ENCODE measurements around the gene ANK2. TPM values are rescaled to one million over a fixed set of nuclear protein-coding genes. Genes with fewer than 3 reads are reported as not detected.

ANK2 gene
- total and polyA plus RNA-seq, 2 of the 13 experiments (the other 11 are each of a cell fraction or from before 2014, with no cell fraction given) = 2.7 to 15.1 TPM

DNA sequence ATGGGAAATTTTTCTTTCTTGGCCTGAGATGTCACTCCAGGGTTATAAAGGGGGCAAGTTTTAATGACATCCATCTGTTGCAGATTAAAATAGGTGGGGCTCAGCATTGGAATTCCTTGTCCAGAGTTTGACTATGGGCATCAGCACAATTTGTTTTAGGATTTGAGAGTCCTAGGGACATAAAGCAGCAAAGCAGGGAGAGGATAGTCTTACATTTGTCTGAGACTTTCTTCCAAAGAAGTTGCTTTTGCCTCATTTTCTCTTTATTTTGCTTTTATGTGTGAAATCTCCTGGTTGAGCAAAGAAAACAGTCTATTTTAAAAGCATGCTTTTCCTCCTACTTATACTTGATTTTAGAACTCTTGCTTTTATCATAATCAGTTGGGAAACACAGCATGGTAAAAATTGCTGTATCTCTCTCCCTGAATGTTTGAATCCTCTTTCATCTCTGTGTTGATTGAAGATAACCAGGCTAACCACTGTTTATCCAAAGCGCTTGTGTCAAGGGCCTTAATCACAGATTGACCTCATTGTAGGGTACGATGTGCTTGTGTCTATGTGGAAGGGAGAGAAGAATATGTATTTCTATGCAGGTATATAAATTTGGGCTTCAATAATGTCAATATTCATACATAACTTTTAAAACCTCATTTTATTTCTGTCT is 121.5 kb downstream of the ANK2 start (continued):
- TF ChIP-seq, protein P1, sequence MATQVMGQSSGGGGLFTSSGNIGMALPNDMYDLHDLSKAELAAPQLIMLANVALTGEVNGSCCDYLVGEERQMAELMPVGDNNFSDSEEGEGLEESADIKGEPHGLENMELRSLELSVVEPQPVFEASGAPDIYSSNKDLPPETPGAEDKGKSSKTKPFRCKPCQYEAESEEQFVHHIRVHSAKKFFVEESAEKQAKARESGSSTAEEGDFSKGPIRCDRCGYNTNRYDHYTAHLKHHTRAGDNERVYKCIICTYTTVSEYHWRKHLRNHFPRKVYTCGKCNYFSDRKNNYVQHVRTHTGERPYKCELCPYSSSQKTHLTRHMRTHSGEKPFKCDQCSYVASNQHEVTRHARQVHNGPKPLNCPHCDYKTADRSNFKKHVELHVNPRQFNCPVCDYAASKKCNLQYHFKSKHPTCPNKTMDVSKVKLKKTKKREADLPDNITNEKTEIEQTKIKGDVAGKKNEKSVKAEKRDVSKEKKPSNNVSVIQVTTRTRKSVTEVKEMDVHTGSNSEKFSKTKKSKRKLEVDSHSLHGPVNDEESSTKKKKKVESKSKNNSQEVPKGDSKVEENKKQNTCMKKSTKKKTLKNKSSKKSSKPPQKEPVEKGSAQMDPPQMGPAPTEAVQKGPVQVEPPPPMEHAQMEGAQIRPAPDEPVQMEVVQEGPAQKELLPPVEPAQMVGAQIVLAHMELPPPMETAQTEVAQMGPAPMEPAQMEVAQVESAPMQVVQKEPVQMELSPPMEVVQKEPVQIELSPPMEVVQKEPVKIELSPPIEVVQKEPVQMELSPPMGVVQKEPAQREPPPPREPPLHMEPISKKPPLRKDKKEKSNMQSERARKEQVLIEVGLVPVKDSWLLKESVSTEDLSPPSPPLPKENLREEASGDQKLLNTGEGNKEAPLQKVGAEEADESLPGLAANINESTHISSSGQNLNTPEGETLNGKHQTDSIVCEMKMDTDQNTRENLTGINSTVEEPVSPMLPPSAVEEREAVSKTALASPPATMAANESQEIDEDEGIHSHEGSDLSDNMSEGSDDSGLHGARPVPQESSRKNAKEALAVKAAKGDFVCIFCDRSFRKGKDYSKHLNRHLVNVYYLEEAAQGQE (IDR thresholded peaks at IDR 0.05; ENCODE audit: borderline replicate concordance in 1 of 2, low read depth in 1 of 2, low read length in 2 of 2) = 0 out of 4 replicates have a peak, but pooled peaks of 1 of the 2 experiments have one; percentile 19
- peak; percentile 59 for TF ChIP-seq TBX2 (CRISPR knock-in tag; IDR thresholded peaks at IDR 0.05; ENCODE audit: borderline replicate concordance)

DNA sequence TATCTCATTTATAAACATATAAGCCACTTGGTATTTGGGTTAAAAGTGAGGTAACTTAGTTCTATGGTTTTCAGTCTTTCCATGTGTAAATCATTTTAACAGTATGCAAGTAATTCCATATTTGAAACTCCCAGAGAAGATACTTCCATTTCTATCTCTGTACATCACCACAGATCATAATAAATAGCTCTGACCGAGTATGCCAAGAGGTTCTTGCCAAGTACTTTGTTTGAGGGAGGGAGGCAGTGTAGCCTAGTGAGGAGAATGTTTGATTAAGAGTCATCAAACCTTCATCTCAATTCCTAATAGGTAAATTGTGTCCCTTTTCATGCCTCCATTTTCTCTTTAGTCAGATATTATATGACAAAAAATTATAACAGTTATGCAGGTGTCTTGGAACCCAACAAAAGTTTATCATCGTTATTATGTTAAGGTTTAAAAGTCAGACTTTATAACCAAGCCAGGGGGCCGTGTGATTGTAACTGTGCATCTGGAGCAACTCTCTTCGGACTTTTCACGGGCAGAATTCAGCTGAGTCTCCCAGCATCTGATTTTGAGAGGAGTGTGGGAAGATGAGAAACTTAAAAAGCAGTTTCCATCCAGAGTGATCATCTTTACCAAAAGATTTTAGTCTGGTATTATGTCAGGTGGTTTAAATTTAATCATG is 123.8 kb downstream of the ANK2 start:
- Histone ChIP-seq H3K36me3 (replicated peaks in 1 of 2; ENCODE audit: control insufficient read depth in 1 of 2, insufficient read depth in 2 of 2, low read length in 2 of 2) (no peaks in the 10 kb centered on the region), H3K4me3 (replicated peaks in 1 of 3; ENCODE audit: insufficient read depth in 1 of 3, low read depth in 2 of 3, low read length in 3 of 3) (no peak overlapping the region), H4K20me1 (ENCODE audit: insufficient read depth, low read length) (no peaks in the 10 kb centered on the region), H3K79me2 (ENCODE audit: insufficient read depth, low read length) (no peaks in the 10 kb centered on the region), H3K4me2 (ENCODE audit: low read depth, low read length) (no peak overlapping the region), H3K27me3 (ENCODE audit: control insufficient read depth in 1 of 2, insufficient read depth in 2 of 2, low read length in 2 of 2) (no peaks in the 10 kb centered on the region), H2AFZ (ENCODE audit: low read length) (no peak overlapping the region), H3K9me3 (ENCODE audit: low read length) (no peaks in the 10 kb centered on the region), H3K9ac (ENCODE audit: insufficient read depth, low read depth, low read length) (no peak overlapping the region), H3K27ac (ENCODE audit: extremely low read length, insufficient read depth, low read length) (no peak overlapping the region), H3K4me1 (ENCODE audit: insufficient read depth, low read length) (peaks cover 34% of the 10 kb centered on the region)
- FAIRE-seq (no peak), ATAC-seq (no peak), DNase-seq (ENCODE audit: low spot score) (no peak)
- in situ Hi-C loops (cut with HindIII; ENCODE audit: extremely low pct_ligation_motif_present, low pct_unique_long_range_greater_than_20kb) (no loop called here), intact Hi-C loops (cut with micrococcal nuclease; ENCODE audit: unreplicated experiment) (no loop called here)
- no TSS peak for BruUV-seq (replicated peaks)
- ChIA-PET POLR2A (no interaction called here), CTCF (ENCODE audit: low intra/inter-chr PET ratio, low total read pairs) (no interaction called here)
- WGBS (ENCODE audit: low lambda C conversion rate) = 64% methylated on average over 5 of the region's 5 CpGs
- TF ChIP-seq, protein P2, sequence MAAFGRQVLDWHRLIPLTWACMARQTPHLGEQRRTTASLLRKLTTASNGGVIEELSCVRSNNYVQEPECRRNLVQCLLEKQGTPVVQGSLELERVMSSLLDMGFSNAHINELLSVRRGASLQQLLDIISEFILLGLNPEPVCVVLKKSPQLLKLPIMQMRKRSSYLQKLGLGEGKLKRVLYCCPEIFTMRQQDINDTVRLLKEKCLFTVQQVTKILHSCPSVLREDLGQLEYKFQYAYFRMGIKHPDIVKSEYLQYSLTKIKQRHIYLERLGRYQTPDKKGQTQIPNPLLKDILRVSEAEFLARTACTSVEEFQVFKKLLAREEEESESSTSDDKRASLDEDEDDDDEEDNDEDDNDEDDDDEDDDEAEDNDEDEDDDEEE (CRISPR knock-in tag; IDR thresholded peaks at IDR 0.05) = no peak
- no peak for TF ChIP-seq ZNF292 (CRISPR knock-in tag; IDR thresholded peaks at IDR 0.05; ENCODE audit: borderline replicate concordance, low read depth)
- no peak for TF ChIP-seq ZNF746 (CRISPR knock-in tag; IDR thresholded peaks at IDR 0.05)
- no peak for TF ChIP-seq ZFP36 (IDR thresholded peaks at IDR 0.05; ENCODE audit: borderline replicate concordance, low read depth, low read length, partially characterized antibody)
